PFSK-1 (cell line): ENCODE results near the gene WWC1.

Source experiments
- FOXP2 ChIP-seq: optimal IDR thresholded peaks from 2 replicates; pipeline ENCODE3; 2011; ENCODE audit warnings: borderline replicate concordance, control low read depth, inconsistent platforms; ENCODE audit not compliant: insufficient read depth; ENCODE audit errors: extremely low read length, extremely low read depth
- SIN3A ChIP-seq: IDR thresholded peaks from 2 replicates; pipeline ENCODE4 v1.6.1; 2012; ENCODE audit warnings: mild to moderate bottlenecking, low read length, moderate library complexity, borderline replicate concordance; ENCODE audit not compliant: insufficient read depth
- TF ChIP-seq, protein P1 (sequence below), 2 experiments: IDR thresholded peaks; 2 replicates each; pipeline versions ENCODE4 v1.6.1 to v1.8.0; 2011 to 2012; ENCODE audit warnings: low read depth in 2 of 2, low read length in 2 of 2, control low read depth in 1 of 2, inconsistent platforms in 1 of 2, mild to moderate bottlenecking in 1 of 2, moderate library complexity in 1 of 2; ENCODE audit not compliant: insufficient read depth in 1 of 2

DNA sequence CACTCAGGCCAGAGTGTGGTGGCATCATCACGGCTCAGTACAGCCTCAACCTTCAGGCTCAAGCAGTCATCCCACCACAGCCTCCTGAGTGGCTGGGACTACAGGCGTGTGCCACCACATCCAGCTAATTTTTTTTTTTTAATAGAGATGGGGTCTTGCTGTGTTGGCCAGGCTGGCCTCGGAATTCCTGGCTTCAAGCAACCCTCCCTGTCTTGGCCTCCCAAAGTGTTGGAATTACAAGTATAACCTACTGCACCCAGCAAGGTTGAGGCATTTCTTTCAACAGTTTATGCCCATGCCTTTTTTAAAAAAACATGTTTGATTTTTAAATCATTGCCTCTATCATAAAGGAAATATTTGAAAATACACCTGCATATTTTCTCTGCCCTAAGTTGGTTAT, 197.6 kb downstream of the WWC1 start:
- TF ChIP-seq FOXP2 (no peak), SIN3A (no peak)
- TF ChIP-seq, protein P1, sequence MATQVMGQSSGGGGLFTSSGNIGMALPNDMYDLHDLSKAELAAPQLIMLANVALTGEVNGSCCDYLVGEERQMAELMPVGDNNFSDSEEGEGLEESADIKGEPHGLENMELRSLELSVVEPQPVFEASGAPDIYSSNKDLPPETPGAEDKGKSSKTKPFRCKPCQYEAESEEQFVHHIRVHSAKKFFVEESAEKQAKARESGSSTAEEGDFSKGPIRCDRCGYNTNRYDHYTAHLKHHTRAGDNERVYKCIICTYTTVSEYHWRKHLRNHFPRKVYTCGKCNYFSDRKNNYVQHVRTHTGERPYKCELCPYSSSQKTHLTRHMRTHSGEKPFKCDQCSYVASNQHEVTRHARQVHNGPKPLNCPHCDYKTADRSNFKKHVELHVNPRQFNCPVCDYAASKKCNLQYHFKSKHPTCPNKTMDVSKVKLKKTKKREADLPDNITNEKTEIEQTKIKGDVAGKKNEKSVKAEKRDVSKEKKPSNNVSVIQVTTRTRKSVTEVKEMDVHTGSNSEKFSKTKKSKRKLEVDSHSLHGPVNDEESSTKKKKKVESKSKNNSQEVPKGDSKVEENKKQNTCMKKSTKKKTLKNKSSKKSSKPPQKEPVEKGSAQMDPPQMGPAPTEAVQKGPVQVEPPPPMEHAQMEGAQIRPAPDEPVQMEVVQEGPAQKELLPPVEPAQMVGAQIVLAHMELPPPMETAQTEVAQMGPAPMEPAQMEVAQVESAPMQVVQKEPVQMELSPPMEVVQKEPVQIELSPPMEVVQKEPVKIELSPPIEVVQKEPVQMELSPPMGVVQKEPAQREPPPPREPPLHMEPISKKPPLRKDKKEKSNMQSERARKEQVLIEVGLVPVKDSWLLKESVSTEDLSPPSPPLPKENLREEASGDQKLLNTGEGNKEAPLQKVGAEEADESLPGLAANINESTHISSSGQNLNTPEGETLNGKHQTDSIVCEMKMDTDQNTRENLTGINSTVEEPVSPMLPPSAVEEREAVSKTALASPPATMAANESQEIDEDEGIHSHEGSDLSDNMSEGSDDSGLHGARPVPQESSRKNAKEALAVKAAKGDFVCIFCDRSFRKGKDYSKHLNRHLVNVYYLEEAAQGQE (IDR thresholded peaks at IDR 0.05; ENCODE audit: insufficient read depth in 1 of 2, low read depth in 2 of 2, low read length in 2 of 2), result no peak
